ENCODE results near the gene SHOX.

Gene SHOX

GRCh38 chrX:629230-630006 lies 1.2 kb upstream of the SHOX start:
- Mint-ChIP-seq H3K4me1 (peaks cover 26% of the 10 kb centered on the region), H3K36me3 (no peaks in the 10 kb centered on the region), H3K9me3 (peaks cover 25% of the 10 kb centered on the region), H3K4me3 (no peak overlapping the region), H3K27ac (no peak overlapping the region)
- peak in 1 of 2 donors; percentile 47 for DNase-seq (ENCODE audit: low spot score in 2 of 2)
- no peak for ATAC-seq

- Mint-ChIP-seq H3K9me3 (peaks cover 23% of the 10 kb centered on the region), H3K4me3 (no peak overlapping the region), H3K27ac (no peak overlapping the region), H3K36me3 (no peaks in the 10 kb centered on the region), H3K4me1 (peaks cover 21% of the 10 kb centered on the region)
- ATAC-seq: no peak
- peak in 1 of 2 donors; percentile 47 for DNase-seq (ENCODE audit: low spot score in 2 of 2)
Observed at GRCh38 chrX:630007-630611, 482 bp upstream of the SHOX start.

GRCh38 chrX:631802-632365 lies 1.3 kb downstream of the SHOX start:
- ATAC-seq: no peak
- peak in 1 of 2 donors; percentile 47 for DNase-seq (ENCODE audit: low spot score in 2 of 2)
- Mint-ChIP-seq H3K27ac (no peak overlapping the region), H3K36me3 (no peaks in the 10 kb centered on the region), H3K9me3 (peaks cover 11% of the 10 kb centered on the region), H3K4me3 (no peak overlapping the region), H3K4me1 (peaks cover 19% of the 10 kb centered on the region)

GRCh38 chrX:632366-633042 lies 1.9 kb downstream of the SHOX start:
- ATAC-seq (no peak), DNase-seq (ENCODE audit: low spot score in 2 of 2) (no peak)
- Mint-ChIP-seq H3K36me3 (no peaks in the 10 kb centered on the region), H3K9me3 (peaks cover 7% of the 10 kb centered on the region), H3K4me1 (peaks cover 19% of the 10 kb centered on the region), H3K4me3 (no peak overlapping the region), H3K27ac (no peak overlapping the region)

- H3K36me3 Mint-ChIP-seq: no peaks in the 10 kb centered on the region
- H3K9me3 Mint-ChIP-seq: peaks cover 5% of the 10 kb centered on the region
- H3K4me1 Mint-ChIP-seq: peaks cover 21% of the 10 kb centered on the region
- DNase-seq (ENCODE audit: low spot score in 2 of 2) (peak in 1 of 2 donors; percentile 47), ATAC-seq (no peak)
- no peak overlapping the region for H3K27ac Mint-ChIP-seq
- H3K4me3 Mint-ChIP-seq: no peak overlapping the region
Observed at GRCh38 chrX:633043-633984, 2.7 kb downstream of the SHOX start.

- DNase-seq (ENCODE audit: low spot score in 2 of 2): peak in 1 of 2 donors; percentile 46
- Mint-ChIP-seq H3K4me1 (peaks cover 20% of the 10 kb centered on the region), H3K9me3 (peaks cover 1% of the 10 kb centered on the region), H3K4me3 (no peak overlapping the region), H3K27ac (no peak overlapping the region), H3K36me3 (no peaks in the 10 kb centered on the region)
- ATAC-seq: no peak
Observed at GRCh38 chrX:633985-634958, 3.7 kb downstream of the SHOX start.

GRCh38 chrX:635428-636090 lies 5.0 kb downstream of the SHOX start:
- Mint-ChIP-seq H3K36me3 (no peaks in the 10 kb centered on the region), H3K9me3 (no peaks in the 10 kb centered on the region), H3K4me3 (no peak overlapping the region), H3K4me1 (peaks cover 20% of the 10 kb centered on the region), H3K27ac (no peak overlapping the region)
- ATAC-seq: no peak
- peak in 1 of 2 donors; percentile 43 for DNase-seq (ENCODE audit: low spot score in 2 of 2)

GRCh38 chrX:636981-637659 lies 6.5 kb downstream of the SHOX start:
- H3K4me3 Mint-ChIP-seq: no peak overlapping the region
- DNase-seq (ENCODE audit: low spot score in 2 of 2) (peak in 1 of 2 donors; percentile 42), ATAC-seq (no peak)
- no peaks in the 10 kb centered on the region for H3K36me3 Mint-ChIP-seq
- H3K9me3 Mint-ChIP-seq: no peaks in the 10 kb centered on the region
- no peak overlapping the region for H3K27ac Mint-ChIP-seq
- peaks cover 20% of the 10 kb centered on the region for H3K4me1 Mint-ChIP-seq

- H3K27ac Mint-ChIP-seq: no peak overlapping the region
- peaks cover 20% of the 10 kb centered on the region for H3K4me1 Mint-ChIP-seq
- H3K36me3 Mint-ChIP-seq: no peaks in the 10 kb centered on the region
- no peaks in the 10 kb centered on the region for H3K9me3 Mint-ChIP-seq
- peak in 1 of 2 donors; percentile 35 for DNase-seq (ENCODE audit: low spot score in 2 of 2)
- no peak for ATAC-seq
- no peak overlapping the region for H3K4me3 Mint-ChIP-seq
Observed at GRCh38 chrX:637660-638481, 7.3 kb downstream of the SHOX start.

GRCh38 chrX:638482-639131 lies 8.0 kb downstream of the SHOX start:
- DNase-seq (ENCODE audit: low spot score in 2 of 2) (peak in 1 of 2 donors; percentile 47), ATAC-seq (no peak)
- H3K9me3 Mint-ChIP-seq: no peaks in the 10 kb centered on the region
- H3K27ac Mint-ChIP-seq: no peak overlapping the region
- H3K4me3 Mint-ChIP-seq: no peak overlapping the region
- peaks cover 20% of the 10 kb centered on the region for H3K4me1 Mint-ChIP-seq
- no peaks in the 10 kb centered on the region for H3K36me3 Mint-ChIP-seq

- ATAC-seq: no peak
- Mint-ChIP-seq H3K9me3 (no peaks in the 10 kb centered on the region), H3K4me3 (no peak overlapping the region)
Observed at GRCh38 chrX:639151-639550, 8.6 kb downstream of the SHOX start.

GRCh38 chrX:640641-641040 lies 10.1 kb downstream of the SHOX start:
- Mint-ChIP-seq H3K36me3 (no peaks in the 10 kb centered on the region), H3K4me3 (no peak overlapping the region), H3K27ac (no peak overlapping the region), H3K4me1 (peaks cover 15% of the 10 kb centered on the region), H3K9me3 (no peaks in the 10 kb centered on the region)
- ATAC-seq (no peak), DNase-seq (ENCODE audit: low spot score in 2 of 2) (peak in 1 of 2 donors; percentile 45)

More at GRCh38 chrX:639151-639550, 8.6 kb downstream of the SHOX start:
- Mint-ChIP-seq H3K36me3 (no peaks in the 10 kb centered on the region), H3K27ac (no peak overlapping the region), H3K4me1 (peaks cover 20% of the 10 kb centered on the region)
- DNase-seq (ENCODE audit: low spot score in 2 of 2): peak in 1 of 2 donors; percentile 39

Measured in stimulated activated effector memory CD8-positive, alpha-beta T cell treated with anti-CD3 and anti-CD28 coated beads, Interleukin-12 subunit alpha, Interleukin-12 subunit beta, amount 100 ng/mL, for 72 hours (primary cell).